Prostate gland (tissue), 2 donors: Measurements from ENCODE around the gene VEPH1. TPM values are rescaled to one million over a fixed set of nuclear protein-coding genes. Genes with fewer than 3 reads are reported as not detected.
A peak's percentile ranks its signal among the peaks of the same experiment; 100 is the strongest.

Source experiments
- DNase-seq: peaks from one replicate; pipeline ENCODE4 v3.0.0-alpha.2; 2019; ENCODE audit warnings: low spot score
- H3K27ac ChIP-seq, 2 donors: fragments of 200-600 bp; sonication (generic); 2 replicates each; pipeline ENCODE4 v1.5.1; 2017 to 2019
- H3K27me3 ChIP-seq: fragments of 200-600 bp; sonication (generic); replicated peaks from 2 replicates; pipeline ENCODE4 v1.5.1; 2019; ENCODE audit not compliant: insufficient read depth
- H3K36me3 ChIP-seq, 2 donors: fragments of 200-600 bp; sonication (generic); 1 replicate in 1 of 2; 2 replicates in 1 of 2; pipeline versions ENCODE4 v1.5.1 to v1.8.1; 2017 to 2019
- H3K4me1 ChIP-seq: fragments of 200-600 bp; sonication (generic); replicated peaks from 2 replicates; pipeline ENCODE4 v1.5.1; 2019
- H3K4me3 ChIP-seq, 2 donors: fragments of 200-600 bp; sonication (generic); 2 replicates each; pipeline ENCODE4 v1.5.1; 2017 to 2019
- H3K9me3 ChIP-seq: fragments of 200-600 bp; sonication (generic); 2 replicates; pipeline ENCODE4 v1.5.1; 2017
- POLR2A ChIP-seq: fragments of 450-650 bp; IDR thresholded peaks from one replicate; pipeline ENCODE4 v1.6.1; 2016; ENCODE audit warnings: antibody characterized with exemption, mild to moderate bottlenecking
- POLR2AphosphoS5 ChIP-seq: sonication (generic); formaldehyde crosslinking; IDR thresholded peaks from one replicate; pipeline ENCODE4 v1.6.1; 2017; ENCODE audit warnings: antibody characterized with exemption
- WGBS: methylation state at CpG from one replicate; pipeline ENCODE4 v1.1.5; 2018; 5-methylcytosine and 5-hydroxymethylcytosine counted together
- intact Hi-C: fragments of 100-400 bp; cut with DNase I; formaldehyde crosslinking; loops from one replicate; pipeline ENCODE4 v1.14.2; 2022
- total RNA-seq, 2 donors: library from RNA; depleted of rRNA; stranded (reverse); fragments of >200 nt; gene quantifications; one replicate each; pipeline ENCODE4 v1.1.0, GENCODE V29; 2016
- TF ChIP-seq, protein P1 (sequence below), 4 experiments: fragments of 200-600 bp in 2 of 4; fragments of 450-650 bp in 2 of 4; sonication (generic) in 2 of 4; IDR thresholded peaks; 1 replicate in 3 of 4; 2 replicates in 1 of 4; pipeline ENCODE4 v1.5.1; 2016 to 2019; ENCODE audit warnings: antibody characterized with exemption in 4 of 4, mild to moderate bottlenecking in 2 of 4, moderate library complexity in 2 of 4

Gene VEPH1
- total RNA-seq, 2 donors from 2014 or later: 1.4 to 3.4 TPM

DNA sequence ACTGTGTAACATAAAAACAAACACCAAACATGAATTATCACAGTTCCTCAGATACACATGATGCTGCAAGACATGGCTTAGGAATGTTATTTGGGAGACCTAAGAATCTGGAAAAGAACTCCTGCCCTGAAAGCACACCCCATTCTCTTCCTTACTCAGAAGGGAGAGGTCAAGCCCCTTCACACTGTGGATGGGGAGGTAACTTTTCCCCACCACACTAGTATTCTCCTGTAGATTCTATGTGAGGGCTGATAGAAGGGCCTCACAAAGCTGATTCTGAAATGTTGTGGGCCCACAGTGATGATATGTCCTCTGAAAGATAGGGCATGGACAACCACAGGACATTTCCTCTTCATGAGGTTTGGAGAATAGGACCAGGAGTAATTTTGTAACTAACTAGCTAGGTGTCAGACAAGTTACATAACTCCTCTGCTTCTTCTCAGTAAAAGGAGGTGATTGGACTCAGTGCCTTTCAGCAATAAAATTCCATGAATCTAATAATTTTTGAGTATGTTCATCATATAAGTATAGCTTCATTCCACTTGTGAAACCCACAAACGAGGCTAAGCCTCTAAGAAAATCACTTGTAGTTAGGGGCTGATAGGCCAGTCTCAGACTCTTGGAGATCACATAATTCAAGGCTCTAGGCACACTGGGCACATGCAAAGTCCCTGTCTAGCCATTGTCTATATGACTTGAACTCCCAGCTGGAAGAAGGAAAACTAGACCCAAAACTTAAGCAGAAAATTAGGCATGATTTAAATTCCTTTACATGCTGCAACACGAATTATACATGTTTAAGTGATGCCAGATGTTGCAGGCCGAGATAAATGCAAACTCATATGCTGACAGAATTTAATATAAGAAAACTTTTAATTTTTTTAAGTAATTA, 59.1 kb downstream of the VEPH1 start:
- TF ChIP-seq, protein P1, sequence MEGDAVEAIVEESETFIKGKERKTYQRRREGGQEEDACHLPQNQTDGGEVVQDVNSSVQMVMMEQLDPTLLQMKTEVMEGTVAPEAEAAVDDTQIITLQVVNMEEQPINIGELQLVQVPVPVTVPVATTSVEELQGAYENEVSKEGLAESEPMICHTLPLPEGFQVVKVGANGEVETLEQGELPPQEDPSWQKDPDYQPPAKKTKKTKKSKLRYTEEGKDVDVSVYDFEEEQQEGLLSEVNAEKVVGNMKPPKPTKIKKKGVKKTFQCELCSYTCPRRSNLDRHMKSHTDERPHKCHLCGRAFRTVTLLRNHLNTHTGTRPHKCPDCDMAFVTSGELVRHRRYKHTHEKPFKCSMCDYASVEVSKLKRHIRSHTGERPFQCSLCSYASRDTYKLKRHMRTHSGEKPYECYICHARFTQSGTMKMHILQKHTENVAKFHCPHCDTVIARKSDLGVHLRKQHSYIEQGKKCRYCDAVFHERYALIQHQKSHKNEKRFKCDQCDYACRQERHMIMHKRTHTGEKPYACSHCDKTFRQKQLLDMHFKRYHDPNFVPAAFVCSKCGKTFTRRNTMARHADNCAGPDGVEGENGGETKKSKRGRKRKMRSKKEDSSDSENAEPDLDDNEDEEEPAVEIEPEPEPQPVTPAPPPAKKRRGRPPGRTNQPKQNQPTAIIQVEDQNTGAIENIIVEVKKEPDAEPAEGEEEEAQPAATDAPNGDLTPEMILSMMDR (IDR thresholded peaks at IDR 0.05): no peak
- TF ChIP-seq POLR2A (no peak), POLR2AphosphoS5 (no peak)
- no peaks in the 10 kb centered on the region for H3K27me3 ChIP-seq
- intact Hi-C loops: loop anchor here (10.0 kb wide), 1 partner anchor 239 kb away; no protein-coding TSS in a partner anchor
- WGBS: 68% methylated on average over 3 of the region's 3 CpGs
- DNase-seq: no peak
- no peaks in the 10 kb centered on the region for H3K36me3 ChIP-seq
- H3K4me1 ChIP-seq: no peaks in the 10 kb centered on the region
- H3K9me3 ChIP-seq: no peaks in the 10 kb centered on the region
- H3K27ac ChIP-seq: no peak overlapping the region
- H3K4me3 ChIP-seq: no peak overlapping the region

DNA sequence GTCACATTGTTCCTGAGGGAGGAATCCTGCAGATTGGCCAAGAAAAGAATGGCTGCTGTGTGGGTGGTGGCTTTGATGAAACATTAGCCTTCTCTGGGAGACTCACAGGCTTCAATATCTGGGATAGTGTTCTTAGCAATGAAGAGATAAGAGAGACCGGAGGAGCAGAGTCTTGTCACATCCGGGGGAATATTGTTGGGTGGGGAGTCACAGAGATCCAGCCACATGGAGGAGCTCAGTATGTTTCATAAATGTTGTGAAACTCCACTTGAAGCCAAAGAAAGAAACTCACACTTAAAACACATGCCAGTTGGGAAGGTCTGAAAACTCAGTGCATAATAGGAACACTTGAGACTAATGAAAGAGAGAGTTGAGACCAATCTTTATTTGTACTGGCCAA, 60.5 kb downstream of the VEPH1 start:
- Histone ChIP-seq H3K9me3 (no peaks in the 10 kb centered on the region), H3K27ac (no peak overlapping the region), H3K4me1 (no peaks in the 10 kb centered on the region), H3K36me3 (no peaks in the 10 kb centered on the region), H3K4me3 (no peak overlapping the region), H3K27me3 (no peaks in the 10 kb centered on the region)
- 55% methylated on average over 2 of the region's 2 CpGs for WGBS
- no peak for DNase-seq
- intact Hi-C loops: loop anchor here (10.0 kb wide), 1 partner anchor 238 kb away; no protein-coding TSS in a partner anchor
- TF ChIP-seq POLR2A: no peak
- TF ChIP-seq POLR2AphosphoS5: no peak
- TF ChIP-seq, protein P1 (IDR thresholded peaks at IDR 0.05): no peak

DNA sequence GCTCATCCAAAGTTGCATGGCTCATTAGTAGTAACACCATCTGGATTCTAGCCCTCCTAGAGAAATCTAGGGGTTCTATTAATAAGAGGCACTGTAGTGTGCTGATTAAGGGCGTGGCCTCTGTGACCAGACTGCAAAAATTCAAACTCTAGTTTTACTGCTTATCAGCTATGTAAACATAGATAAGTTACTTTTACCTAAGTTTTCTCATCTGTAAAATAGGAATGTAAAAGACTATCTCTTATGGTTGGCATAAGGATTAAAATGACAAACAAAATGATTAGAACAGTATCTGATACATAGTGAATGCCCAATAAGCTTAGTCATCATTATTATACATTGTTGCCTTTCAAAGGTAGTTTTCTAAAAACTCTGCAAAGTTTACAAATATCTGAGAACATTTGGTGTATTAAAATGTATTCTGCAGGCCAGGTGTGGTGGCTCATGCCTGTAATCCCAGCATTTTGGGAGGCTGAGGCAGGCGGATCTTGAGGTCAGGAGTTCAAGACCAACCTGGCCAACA, 62.1 kb downstream of the VEPH1 start:
- no peak for DNase-seq
- Histone ChIP-seq H3K9me3 (no peaks in the 10 kb centered on the region), H3K27me3 (no peaks in the 10 kb centered on the region), H3K36me3 (no peaks in the 10 kb centered on the region), H3K4me1 (no peaks in the 10 kb centered on the region), H3K4me3 (no peak overlapping the region), H3K27ac (no peak overlapping the region)
- intact Hi-C loops: loop anchor here (10.0 kb wide), 1 partner anchor 236 kb away; no protein-coding TSS in a partner anchor
- TF ChIP-seq, protein P1 (IDR thresholded peaks at IDR 0.05): no peak
- no peak for TF ChIP-seq POLR2AphosphoS5
- no peak for TF ChIP-seq POLR2A
- 89% methylated on average over 2 of the region's 2 CpGs for WGBS

DNA sequence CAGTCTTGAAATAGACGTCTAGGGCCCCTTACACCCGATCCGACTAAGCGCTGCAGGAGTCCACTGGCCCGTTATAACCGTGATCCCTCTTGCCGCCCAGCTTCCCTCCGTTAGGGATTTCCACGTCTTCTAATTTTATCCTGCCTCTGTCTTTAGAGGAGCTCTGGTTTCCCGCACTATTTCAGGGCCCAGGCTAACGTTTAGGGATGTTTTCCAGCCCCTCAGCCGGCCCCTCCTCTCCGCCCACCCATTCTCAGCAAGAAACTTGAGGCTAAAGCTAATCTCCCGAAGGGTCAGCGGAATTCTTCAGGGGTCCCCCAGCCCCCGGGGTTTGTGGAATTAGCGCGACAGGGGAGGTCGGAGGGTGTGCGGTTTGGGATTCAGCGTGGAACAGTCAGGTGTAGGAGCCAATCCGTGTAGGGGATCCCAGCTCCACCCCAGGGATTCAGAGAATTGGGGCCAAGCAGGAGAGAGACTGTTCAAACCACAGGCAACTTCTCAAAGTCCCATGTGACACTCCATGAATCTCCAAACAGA, 65.0 kb downstream of the VEPH1 start:
- intact Hi-C loops: no loop called here
- no peaks in the 10 kb centered on the region for H3K9me3 ChIP-seq
- no peaks in the 10 kb centered on the region for H3K4me1 ChIP-seq
- TF ChIP-seq POLR2AphosphoS5 (no peak), POLR2A (no peak)
- TF ChIP-seq, protein P1 (IDR thresholded peaks at IDR 0.05): no peak
- no peaks in the 10 kb centered on the region for H3K27me3 ChIP-seq
- DNase-seq: no peak
- 2% methylated on average over 22 of the region's 22 CpGs for WGBS
- no peaks in the 10 kb centered on the region for H3K36me3 ChIP-seq
- H3K27ac ChIP-seq: no peak overlapping the region
- H3K4me3 ChIP-seq: peak overlapping the region; percentile 37 to 39
